HCT116 (cell line): ENCODE measurements around the gene BACE1-AS.

Experiments
- POLR2A ChIP-seq: IDR thresholded peaks from 2 replicates; pipeline ENCODE4 v1.7.0; 2011; ENCODE audit warnings: borderline replicate concordance; ENCODE audit not compliant: insufficient read depth, insufficient read length; ENCODE audit errors: extremely low read depth
- POLR2AphosphoS5 ChIP-seq: IDR thresholded peaks from 2 replicates; pipeline ENCODE4 v1.6.1; 2011; ENCODE audit warnings: mild to moderate bottlenecking, low read depth, low read length, moderate library complexity

GRCh38 chr11:117248341-117248740, 42.8 kb upstream of the BACE1-AS start:
- TF ChIP-seq POLR2AphosphoS5, result no peak
- no peak for TF ChIP-seq POLR2A
